Breast epithelium (tissue), 3 donors: ENCODE results near the gene DAPK1.

Source experiments
- POLR2A ChIP-seq: fragments of 450-650 bp; IDR thresholded peaks from one replicate; pipeline ENCODE4 v1.6.1; 2016; ENCODE audit warnings: antibody characterized with exemption, mild to moderate bottlenecking, moderate library complexity
- POLR2AphosphoS5 ChIP-seq, 3 donors: sonication (generic); formaldehyde crosslinking; IDR thresholded peaks; one replicate each; pipeline ENCODE4 v1.6.1; 2017; ENCODE audit warnings: antibody characterized with exemption in 3 of 3
- TF ChIP-seq, protein P1 (sequence below), 3 donors: fragments of 450-650 bp; IDR thresholded peaks; one replicate each; pipeline ENCODE4 v1.5.1; 2016 to 2017; ENCODE audit warnings: antibody characterized with exemption in 3 of 3, mild to moderate bottlenecking in 3 of 3, moderate library complexity in 3 of 3

- TF ChIP-seq POLR2AphosphoS5 (IDR thresholded peaks at IDR 0.05) (no peak), POLR2A (no peak)
- TF ChIP-seq, protein P1, sequence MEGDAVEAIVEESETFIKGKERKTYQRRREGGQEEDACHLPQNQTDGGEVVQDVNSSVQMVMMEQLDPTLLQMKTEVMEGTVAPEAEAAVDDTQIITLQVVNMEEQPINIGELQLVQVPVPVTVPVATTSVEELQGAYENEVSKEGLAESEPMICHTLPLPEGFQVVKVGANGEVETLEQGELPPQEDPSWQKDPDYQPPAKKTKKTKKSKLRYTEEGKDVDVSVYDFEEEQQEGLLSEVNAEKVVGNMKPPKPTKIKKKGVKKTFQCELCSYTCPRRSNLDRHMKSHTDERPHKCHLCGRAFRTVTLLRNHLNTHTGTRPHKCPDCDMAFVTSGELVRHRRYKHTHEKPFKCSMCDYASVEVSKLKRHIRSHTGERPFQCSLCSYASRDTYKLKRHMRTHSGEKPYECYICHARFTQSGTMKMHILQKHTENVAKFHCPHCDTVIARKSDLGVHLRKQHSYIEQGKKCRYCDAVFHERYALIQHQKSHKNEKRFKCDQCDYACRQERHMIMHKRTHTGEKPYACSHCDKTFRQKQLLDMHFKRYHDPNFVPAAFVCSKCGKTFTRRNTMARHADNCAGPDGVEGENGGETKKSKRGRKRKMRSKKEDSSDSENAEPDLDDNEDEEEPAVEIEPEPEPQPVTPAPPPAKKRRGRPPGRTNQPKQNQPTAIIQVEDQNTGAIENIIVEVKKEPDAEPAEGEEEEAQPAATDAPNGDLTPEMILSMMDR (IDR thresholded peaks at IDR 0.05): no peak
These were observed 173.1 kb downstream of the DAPK1 start for GRCh38 chr9:87670572-87671264.
